Dermis blood vessel endothelial cell (primary cell): Measurements from ENCODE around the gene EPSTI1. TPM values are rescaled to one million over a fixed set of nuclear protein-coding genes. Genes with fewer than 3 reads are reported as not detected.
A peak's percentile ranks its signal among the peaks of the same experiment; 100 is the strongest.
"Not testable (repeated sequence)": the region's sequence is repeated elsewhere in the genome, so short reads cannot be mapped to it uniquely, and the experiment has no call there.

Source experiments
- DNase-seq: peaks from one replicate; pipeline ENCODE4 v3.0.0; 2010
- total RNA-seq: library from RNA; depleted of rRNA; stranded (reverse); fragments of >200 nt; gene quantifications from 2 replicates; pipeline ENCODE4 v1.2.3, GENCODE V29; 2014

The EPSTI1 gene
- total RNA-seq, 1 donor from 2014 or later: 2.0 TPM

- peak; percentile 50 for DNase-seq
Observed at GRCh38 chr13:43005460-43006236, 13.6 kb upstream of the EPSTI1 start.

GRCh38 chr13:43003729-43004128, 11.7 kb upstream of the EPSTI1 start:
- no peak for DNase-seq

- no peak for DNase-seq
Observed at GRCh38 chr13:43003010-43003409, 11.0 kb upstream of the EPSTI1 start.

- no peak for DNase-seq
Observed at GRCh38 chr13:43002021-43002420, 10.0 kb upstream of the EPSTI1 start.

- peak; percentile 32 for DNase-seq
Observed at GRCh38 chr13:43000676-43001075, 8.6 kb upstream of the EPSTI1 start.

- no peak for DNase-seq
Observed at GRCh38 chr13:42999491-42999890, 7.5 kb upstream of the EPSTI1 start.

- DNase-seq: no peak
Observed at GRCh38 chr13:42997381-42997780, 5.3 kb upstream of the EPSTI1 start.

- peak; percentile 56 for DNase-seq
Observed at GRCh38 chr13:42996584-42996983, 4.5 kb upstream of the EPSTI1 start.

GRCh38 chr13:42994878-42995277, 2.8 kb upstream of the EPSTI1 start:
- DNase-seq: no peak

- DNase-seq: no peak
Observed at GRCh38 chr13:42992764-42993122, 702 bp upstream of the EPSTI1 start.

- not testable (repeated sequence) for DNase-seq
Observed at GRCh38 chr13:42991233-42991897, 676 bp downstream of the EPSTI1 start.

- no peak for DNase-seq
Observed at GRCh38 chr13:42990291-42991232, 1.5 kb downstream of the EPSTI1 start.

- no peak for DNase-seq
Observed at GRCh38 chr13:42986176-42986574, 5.9 kb downstream of the EPSTI1 start.

- no peak for DNase-seq
Observed at GRCh38 chr13:42985312-42986175, 6.5 kb downstream of the EPSTI1 start.

GRCh38 chr13:42984691-42985090, 7.3 kb downstream of the EPSTI1 start:
- no peak for DNase-seq

- DNase-seq: no peak
Observed at GRCh38 chr13:42984026-42984425, 8.0 kb downstream of the EPSTI1 start.

GRCh38 chr13:42981853-42982252, 10.2 kb downstream of the EPSTI1 start:
- no peak for DNase-seq

- DNase-seq: no peak
Observed at GRCh38 chr13:42981317-42981716, 10.7 kb downstream of the EPSTI1 start.

- DNase-seq: no peak
Observed at GRCh38 chr13:42977219-42977659, 14.8 kb downstream of the EPSTI1 start.

GRCh38 chr13:42976066-42976465, 16.0 kb downstream of the EPSTI1 start:
- DNase-seq: no peak

- no peak for DNase-seq
Observed at GRCh38 chr13:42973581-42973980, 18.5 kb downstream of the EPSTI1 start.

- DNase-seq: no peak
Observed at GRCh38 chr13:42971691-42972347, 20.2 kb downstream of the EPSTI1 start.
